Measurements from ENCODE around the gene EPN3.
A peak's percentile ranks its signal among the peaks of the same experiment; 100 is the strongest.

Gene EPN3

DNA sequence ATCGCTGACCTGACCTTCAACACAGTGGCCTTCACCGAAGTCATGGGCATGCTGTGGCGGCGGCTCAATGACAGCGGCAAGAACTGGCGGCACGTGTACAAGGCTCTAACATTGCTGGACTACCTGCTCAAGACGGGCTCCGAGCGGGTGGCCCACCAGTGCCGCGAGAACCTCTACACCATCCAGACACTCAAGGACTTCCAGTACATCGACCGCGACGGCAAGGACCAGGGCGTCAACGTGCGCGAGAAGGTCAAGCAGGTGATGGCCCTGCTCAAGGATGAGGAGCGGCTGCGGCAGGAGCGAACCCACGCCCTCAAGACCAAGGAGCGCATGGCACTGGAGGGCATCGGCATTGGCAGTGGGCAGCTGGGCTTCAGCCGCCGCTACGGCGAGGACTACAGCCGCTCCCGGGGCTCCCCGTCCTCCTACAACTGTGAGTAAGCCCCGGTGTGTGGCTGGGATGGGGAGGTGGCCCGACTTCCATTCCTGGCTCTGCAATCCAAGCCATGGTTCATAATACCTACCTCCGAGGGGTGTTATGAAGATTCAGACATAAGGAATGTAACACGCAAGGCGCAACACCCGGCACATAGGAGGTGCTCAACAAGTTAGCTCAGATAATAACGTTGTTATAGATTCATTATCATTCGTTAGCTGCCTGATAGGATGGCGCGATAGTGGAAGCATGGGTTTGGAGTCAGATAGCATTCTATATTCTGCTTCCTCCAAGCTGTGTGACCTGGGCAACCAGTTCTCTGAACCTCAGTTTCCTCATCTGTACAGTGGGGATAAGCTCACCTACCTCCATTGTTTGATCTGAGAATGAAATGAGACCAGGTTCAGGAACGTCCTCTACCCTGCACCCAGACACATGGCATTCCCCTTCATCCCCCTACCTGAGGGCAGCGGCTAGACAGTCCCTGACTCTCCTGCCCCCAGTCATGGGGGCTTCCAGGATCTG is 4.4 kb downstream of the EPN3 start:
- no peak for DNase-seq

DNA sequence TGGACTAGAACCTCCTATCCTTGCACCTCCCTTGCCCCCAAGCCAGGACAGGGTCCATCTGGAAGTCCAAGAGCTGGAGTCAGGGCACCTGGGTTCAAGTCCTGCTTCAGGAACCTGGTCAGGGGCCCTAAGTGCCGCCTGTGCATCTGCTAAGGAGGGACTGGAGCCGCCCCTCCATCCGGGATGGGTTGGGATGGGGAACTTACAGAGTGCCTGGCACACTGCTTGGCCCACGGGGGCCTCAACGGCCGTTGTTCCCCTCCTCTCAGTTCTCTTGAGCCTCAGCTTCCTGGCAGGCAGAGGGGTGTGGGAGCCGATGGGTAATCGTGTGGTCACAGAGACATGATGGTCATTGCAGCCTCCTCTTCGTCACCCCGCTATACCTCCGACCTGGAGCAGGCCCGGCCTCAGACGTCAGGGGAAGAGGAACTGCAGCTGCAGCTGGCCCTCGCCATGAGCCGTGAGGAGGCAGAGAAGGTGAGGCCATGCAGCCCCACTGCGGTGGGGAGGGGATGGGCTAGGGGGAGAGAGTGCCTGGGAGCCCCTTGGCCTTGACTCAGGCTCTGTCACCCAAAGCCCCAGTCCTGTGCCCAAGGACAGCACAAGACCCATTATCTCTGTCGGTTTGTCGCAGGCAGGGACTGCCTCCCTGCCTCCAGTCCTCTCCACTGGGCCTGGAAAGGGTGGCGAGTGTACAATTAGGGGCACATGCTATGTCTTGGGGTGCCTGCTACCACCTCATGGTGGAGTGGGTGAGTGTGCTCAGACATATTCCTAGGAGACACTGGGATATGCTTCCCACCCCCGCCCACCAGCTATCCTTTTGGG is 5.4 kb downstream of the EPN3 start:
- DNase-seq: no peak

DNA sequence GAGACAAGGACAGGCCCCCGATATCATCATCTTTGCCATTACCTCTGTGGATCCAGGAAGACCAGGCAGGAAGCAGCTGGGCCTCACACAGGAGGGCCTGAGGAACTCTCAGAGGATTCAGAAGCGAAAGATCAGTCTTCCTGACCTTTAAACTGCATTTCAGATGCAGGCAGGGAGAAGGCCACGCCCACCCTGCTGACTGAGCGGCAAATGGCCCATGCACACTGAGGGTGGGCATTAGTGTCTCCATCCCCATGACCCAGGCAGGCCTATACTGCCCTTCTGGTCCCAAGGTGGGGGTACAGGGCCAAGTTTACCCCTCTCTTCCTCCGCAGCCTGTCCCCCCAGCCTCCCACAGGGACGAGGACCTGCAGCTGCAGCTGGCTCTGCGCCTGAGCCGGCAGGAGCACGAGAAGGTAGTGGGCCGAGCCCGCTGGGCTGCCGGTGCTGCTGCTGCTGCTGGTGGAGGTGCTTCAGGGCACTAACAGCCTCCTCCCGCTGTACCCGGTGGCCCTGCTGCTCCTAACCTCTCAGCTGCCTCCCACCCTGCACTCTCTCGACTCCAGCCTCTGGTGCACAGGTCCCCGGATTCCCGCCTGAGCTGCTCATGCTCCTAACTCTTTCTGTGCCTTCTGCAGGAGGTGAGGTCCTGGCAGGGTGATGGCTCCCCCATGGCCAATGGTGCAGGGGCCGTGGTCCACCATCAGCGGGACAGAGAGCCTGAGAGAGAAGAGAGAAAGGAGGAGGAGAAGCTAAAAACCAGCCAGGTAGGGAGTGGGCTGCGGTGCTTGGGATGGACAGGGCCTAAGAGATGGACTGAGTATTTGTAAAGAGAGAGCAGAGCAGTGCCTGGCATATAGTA is 6.2 kb downstream of the EPN3 start:
- DNase-seq: no peak

DNA sequence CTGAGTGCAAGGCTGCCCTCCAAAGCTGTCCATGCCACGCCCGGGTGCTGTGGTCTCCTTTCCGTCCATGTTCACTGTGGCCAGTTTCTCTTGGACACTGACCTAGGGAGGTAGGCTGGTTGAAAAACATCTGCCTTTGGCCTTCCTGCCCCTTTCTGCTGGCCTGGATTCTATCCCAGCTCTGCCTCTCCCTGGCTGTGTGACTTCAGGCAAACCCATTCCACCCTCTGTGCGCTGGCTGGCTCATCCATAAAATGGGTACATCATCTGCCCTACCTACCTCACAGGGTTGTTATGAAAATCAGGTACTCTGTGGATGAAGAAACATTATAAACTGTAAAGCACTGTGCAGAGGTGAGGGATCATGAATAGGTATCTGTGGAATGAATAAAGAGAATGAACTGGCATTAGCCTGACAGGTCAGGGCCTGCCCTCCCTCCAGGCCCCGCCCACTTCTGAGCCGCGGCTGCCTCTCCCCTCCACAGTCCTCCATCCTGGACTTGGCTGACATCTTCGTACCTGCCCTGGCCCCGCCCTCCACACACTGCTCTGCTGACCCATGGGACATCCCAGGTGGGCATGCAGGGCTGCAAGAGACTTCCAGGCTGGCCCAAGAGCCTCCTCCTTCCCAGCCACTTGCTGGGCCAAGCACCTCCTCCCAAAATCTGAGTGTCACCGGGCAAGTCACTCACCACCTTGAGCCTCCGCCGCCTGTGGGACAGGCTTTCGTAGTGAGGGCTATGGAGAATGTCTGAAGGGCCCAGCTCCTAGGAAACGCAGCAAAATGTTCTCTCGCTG is 7.4 kb downstream of the EPN3 start:
- no peak for DNase-seq

DNA sequence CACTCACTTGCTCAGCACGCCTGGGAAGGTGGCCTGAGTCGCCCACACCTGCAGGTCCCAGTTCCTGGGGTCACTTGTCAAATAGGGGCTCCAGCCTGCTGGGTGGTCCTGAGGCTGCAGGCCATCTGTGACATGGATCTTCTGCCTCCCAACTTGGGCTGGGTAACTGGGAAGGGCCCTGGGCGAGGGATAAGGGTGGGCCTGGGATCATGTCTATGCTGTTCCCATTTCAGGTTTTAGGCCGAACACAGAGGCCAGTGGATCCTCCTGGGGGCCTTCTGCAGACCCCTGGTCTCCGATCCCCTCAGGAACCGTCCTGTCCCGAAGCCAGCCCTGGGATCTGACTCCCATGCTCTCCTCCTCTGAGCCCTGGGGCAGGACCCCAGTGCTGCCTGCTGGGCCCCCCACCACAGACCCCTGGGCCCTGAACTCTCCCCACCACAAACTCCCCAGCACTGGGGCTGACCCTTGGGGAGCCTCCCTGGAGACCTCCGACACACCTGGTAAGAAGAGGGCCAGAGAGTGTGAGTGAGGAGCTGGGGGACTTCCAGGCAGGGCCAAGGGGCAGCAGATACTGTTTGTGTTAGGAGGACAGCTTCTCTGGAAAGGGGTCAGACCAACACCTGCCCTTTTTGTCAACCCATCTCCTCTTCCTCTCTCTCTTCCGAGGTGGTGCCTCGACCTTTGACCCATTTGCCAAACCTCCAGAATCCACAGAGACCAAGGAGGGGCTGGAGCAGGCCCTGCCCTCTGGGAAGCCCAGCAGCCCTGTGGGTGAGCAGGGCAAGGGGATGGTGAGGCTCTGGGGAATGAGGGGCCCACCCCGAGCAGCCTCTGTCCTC is 8.2 kb downstream of the EPN3 start:
- DNase-seq: no peak

DNA sequence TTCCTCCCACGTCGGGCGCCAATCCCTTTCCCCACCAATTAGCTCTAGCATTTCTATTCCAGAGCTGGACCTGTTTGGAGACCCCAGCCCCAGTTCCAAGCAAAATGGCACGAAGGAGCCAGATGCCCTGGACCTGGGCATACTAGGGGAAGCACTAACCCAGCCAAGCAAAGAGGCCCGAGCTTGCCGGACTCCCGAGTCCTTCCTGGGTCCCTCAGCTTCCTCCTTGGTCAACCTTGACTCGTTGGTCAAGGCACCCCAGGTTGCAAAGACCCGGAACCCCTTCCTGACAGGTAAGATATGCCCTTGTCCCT is 8.8 kb downstream of the EPN3 start:
- DNase-seq: no peak

DNA sequence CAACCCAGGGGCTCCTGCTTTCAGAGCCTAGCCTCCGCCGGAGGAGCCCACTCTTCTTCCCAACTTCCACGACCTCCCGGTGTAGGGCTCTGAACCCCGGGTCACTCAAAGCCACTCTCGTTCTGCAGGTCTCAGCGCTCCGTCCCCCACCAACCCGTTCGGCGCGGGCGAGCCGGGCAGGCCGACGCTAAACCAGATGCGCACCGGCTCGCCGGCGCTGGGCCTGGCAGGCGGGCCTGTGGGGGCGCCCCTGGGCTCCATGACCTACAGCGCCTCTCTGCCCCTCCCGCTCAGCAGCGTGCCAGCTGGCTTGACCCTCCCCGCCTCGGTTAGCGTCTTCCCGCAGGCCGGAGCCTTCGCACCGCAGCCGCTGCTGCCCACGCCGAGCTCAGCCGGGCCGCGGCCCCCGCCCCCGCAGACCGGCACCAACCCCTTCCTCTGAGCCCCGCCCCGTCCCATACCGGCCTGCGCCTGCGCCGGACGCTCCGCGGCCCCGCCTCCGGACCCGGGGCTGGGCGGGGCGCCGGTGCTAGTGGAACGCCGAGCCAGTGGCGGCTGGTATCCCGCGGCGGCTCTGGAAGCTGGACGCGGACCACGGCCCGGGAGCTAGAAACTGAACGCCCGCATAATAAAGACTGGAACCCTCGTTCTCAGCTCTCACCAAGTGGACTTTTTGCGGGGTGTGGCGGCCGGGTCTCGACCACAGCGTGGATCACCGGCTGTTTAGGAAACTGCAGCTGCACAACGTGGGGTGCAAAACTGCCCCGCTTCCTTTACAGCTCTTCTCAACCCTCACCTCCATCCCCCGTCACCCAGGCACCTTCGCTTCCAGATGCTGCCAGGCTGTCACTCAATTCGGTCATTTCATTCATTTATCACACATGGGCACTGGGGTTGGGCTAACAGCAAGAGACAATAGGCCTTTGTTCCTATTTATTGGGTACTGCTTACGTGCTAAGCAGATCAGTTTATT is 9.5 kb downstream of the EPN3 start:
- peak; percentile 45 for DNase-seq

DNA sequence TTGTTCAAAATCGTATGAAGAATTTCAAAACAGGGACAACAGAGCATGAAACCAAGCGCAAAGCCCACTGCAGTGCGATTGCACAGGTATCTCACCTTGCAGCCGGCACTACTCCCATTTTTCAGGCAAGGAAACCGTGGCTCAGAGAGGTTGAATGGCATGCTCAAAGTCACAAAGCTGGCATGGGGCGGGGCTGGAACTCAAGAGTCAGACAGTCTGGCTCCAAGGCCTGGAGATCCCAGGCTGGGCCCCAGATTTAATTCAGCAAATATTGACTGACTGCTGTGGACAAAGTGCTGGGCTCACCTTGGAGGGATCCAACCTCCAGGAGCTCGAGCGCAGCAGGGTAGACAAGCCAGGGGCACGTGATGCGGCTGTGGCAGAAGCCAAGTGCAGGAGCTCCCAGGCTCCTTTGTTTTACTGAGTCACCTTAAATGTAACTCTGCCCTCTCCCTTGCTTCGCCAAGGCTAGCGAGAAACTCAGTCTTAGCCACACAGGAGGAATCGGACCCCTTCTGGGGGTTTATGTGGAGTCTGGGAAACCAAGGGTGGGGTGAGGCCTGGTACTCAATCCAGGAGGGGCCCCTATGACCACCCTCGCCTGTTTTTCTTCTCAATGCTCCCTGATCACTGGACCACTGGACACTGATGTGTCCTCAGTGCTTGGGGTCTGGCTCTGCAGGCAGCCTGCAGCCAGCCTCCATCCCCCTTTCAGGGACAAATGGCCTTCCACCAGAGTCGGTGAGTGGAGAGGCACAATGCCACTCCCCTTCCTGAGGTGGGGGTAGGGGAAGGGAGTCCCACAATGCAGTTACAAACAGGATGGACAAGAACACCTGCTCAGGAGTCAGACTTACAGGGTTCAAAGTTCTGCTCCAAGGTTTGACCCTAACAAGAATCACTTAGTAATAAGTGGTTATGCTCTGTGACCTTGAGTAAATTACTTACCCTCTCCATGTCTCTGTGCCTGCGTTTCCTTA is 10.6 kb downstream of the EPN3 start:
- no peak for DNase-seq

DNA sequence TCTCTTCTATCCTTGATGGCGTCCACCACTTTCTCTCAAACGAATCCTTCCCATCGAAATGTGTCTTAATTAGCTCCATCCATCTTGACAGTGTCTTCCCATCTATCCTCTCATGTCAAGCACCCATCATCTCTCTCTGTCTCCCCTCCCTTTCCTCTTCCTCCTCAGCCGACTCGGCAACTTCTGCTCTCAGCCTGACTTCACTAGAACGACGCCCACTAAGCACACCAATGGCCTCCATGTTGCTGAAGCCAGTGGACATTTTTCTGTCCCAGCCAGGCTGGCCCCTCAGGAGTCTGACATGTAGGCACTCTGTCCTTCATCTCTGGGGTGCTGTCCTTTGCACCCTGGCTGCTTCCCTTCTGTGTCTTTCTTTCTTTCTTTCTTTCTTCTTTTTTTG is 12.0 kb downstream of the EPN3 start:
- DNase-seq: no peak

DNA sequence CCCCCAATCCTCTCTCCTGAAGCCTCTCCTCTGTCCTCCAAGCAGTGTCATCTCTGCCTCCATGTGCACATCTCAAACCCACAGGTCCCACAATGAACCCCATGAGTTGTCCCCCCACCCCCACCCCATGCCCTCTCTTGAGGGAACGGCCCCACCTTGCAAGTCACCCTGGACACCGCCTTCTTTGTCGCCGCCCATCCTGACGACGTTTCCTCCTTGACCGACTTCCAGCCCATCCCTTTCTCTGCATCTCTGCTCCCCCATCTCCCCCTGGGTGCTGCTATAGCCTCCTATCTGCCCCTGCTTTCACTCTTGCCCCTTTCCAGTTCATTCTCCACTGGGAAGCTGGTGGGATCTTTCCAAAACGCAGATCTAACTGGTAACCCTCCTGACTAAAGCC is 12.8 kb downstream of the EPN3 start:
- DNase-seq: no peak

DNA sequence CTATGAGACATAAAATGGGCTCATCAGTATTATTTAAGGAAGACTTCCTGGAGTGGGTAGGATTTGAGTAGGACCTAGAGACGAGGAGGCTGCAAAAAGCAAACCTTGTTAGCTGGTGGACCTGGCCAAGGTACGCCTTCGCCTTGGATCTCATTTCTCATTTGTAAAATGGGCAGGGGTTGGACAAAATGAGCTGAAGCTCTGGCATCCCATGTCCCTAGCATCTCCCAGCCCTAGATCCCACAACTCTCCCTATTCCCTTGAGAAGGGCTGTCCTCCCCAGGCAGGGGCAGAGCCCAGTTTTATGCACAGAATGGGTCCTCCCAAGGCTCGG is 14.1 kb downstream of the EPN3 start:
- no peak for DNase-seq

DNA sequence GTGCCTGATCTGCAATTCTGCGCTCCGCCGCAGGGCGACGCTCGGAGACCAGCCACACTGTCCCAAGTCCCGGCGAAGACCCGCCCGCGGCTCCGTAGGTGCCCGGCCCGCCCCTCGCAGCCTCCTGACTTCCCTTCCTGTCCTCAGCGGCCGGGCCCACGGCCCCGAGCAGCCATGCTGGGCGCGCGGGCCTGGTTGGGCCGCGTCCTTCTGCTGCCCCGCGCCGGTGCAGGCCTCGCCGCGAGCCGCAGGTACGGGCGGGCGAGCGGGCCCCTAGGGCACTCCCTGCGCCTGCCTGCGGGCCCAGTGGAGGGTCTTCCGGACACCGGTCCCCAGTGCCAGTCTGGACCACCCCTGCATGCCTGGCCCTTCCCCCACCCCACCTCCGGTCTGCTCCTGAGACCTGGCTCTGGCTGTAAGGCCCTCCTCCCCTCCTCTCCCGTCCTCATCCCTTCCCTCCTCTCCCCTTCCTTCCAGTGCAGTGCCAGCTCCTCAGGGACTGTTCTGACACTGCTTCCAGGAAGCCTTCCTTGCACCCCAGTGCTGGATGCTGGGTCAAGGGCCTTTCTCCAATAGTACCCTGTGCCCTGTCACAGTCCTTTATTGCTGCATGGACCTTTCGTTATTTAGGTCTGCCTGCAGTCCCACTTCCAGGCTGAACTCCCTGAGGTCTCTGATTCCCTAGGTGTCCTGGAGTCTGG is 14.7 kb downstream of the EPN3 start, which contains the start of gene SPATA20:
TSS of gene SPATA20 (plus strand) at position 140 of the 701 bp plus-strand sequence. CDS start at position 175, 35 bp downstream.
- DNase-seq: peak; percentile 70

DNA sequence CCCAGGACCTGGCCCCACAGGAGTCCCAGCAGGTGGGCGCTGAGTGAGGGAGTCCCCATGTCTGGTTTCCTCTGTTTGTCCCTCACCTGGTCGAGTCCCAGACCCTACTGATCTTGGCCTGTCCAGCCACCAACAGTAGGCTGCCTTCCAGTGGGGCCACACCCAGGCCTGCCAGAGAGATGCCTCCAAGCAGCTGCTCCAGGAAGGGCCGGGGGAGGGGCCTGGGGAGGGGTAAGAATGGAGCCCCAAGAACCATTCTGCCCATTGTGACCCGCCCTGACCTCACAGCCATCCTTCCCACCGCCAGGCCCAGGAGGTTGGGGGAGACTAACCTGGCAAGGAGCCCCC is 15.2 kb downstream of the EPN3 start:
- DNase-seq: no peak

DNA sequence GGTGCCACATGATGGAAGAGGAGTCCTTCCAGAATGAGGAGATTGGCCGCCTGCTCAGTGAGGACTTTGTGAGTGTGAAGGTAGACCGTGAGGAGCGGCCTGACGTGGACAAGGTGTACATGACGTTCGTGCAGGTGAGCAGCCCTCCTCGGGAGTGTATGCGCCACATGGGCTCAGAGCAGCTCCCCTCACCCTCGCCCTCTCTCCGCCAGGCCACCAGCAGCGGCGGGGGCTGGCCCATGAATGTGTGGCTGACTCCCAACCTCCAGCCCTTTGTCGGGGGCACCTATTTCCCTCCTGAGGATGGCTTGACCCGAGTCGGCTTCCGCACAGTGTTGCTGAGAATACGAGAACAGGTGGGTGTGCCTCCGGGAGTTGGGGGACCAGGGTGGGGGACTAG is 16.3 kb downstream of the EPN3 start:
- DNase-seq: no peak

DNA sequence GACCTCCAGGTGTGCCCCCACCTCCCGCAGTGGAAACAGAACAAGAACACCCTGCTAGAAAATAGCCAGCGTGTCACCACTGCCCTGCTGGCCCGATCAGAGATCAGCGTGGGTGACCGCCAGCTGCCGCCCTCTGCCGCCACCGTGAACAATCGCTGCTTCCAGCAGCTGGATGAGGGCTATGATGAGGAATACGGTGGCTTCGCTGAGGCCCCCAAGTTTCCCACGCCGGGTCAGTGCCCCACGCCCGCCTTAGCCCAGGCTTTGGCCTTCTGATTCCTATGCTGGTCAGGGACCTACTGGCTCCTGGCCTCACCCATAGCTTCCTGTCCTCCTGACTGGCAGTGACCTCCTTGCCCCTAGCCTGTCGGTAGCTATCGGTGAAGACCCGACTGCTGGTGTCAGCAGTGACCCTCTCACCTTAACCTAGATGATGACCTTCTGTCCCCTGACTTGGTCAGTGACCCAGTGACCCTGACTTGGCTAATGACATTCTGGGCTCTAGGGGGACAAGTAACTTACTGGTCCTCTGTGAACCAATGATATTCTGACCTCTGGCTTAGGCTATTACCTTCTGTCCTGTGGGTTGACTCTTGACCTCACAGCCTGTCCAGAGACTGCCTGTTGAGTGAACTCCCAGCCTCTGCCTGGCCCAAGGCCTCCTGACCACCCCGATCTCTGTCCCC is 16.9 kb downstream of the EPN3 start:
- DNase-seq: no peak

DNA sequence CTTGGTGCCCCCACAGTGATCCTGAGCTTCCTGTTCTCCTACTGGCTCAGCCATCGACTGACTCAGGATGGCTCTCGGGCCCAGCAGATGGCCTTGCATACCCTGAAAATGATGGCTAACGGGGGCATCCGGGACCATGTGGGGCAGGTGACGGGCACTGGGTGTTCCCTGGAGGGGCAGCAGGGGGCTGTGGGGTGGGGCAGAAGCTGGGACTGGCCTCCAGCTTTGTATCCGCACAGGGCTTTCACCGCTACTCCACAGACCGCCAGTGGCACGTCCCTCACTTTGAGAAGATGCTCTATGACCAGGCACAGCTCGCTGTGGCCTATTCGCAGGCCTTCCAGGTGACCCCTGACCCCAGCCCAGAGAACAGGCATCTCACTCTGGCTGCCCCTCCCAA is 17.4 kb downstream of the EPN3 start:
- no peak for DNase-seq

DNA sequence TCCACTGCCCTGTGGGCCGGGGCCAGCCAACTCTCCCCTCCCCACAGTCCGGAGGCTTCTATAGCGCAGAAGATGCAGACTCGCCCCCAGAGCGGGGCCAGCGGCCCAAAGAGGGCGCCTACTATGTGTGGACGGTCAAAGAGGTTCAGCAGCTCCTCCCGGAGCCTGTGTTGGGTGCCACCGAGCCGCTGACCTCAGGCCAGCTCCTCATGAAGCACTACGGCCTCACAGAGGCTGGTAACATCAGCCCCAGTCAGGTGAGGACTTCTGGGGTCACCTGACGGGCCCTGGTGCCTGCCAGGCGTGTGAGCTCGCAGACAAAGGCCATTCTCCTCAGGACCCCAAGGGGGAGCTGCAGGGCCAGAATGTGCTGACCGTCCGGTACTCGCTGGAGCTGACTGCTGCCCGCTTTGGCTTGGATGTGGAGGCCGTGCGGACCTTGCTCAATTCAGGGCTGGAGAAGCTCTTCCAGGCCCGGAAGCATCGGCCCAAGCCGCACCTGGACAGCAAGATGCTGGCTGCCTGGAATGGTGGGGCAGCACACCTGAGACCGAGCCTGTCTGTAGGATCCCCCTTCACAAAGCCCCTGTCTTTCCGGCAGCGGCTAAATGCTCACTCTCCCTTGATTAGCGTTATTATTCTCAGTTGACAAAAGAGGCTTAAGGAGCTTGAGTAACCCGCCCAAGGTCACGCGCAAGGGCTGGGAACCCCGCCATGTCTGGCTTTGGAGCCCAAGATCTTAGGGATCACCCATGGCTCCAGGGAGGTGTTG is 18.3 kb downstream of the EPN3 start:
- peak; percentile 62 for DNase-seq
